Inflammatory macrophage treated with lipopolysaccharide for 1 hour (primary cell): ENCODE data around the gene C2orf81.
"Not testable (repeated sequence)": the region's sequence is repeated elsewhere in the genome, so short reads cannot be mapped to it uniquely, and the experiment has no call there.

Source experiments
- DNase-seq, 2 donors: peaks; one replicate each; pipeline ENCODE4 v3.0.0-alpha.2; 2020 to 2022

Gene C2orf81

DNA sequence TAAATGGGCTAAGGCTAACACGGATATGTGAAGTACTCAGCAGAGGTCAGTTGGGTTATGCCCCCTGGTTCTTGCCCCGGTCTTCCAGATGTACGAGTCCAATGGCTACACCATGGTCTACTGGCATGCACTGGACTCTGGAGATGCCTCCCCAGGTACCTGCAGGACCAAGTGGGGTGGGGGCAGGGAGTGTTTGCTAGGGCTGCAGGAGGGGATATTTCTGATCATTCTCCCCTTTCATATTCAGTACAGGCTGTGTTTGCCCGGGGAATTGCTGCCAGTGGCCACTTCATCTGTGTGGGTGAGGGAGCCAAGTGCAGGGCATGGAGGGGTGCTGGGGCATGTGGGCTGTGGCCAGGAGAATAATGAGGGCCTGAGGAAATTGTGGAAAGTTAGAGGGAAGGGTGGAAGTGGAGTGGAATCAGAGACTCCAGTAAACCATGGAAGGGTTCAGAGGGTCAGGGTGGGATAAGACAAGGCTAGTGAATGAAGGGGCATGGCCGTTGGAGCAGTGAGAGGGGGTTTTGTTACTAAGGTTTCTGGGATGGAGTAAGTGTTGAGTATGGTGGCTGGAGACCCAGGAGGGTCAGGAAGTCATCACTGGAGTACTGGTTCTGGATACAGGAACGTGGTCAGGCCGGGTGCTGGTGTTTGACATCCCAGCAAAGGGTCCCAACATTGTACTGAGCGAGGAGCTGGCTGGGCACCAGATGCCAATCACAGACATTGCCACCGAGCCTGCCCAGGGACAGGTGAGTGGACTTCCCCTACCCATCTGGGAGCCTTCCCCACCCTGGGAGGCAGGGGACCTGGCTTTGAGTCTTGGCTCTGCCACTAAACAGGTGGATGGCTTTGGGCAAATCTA lies 2.0 kb upstream of the C2orf81 start:
- no peak for DNase-seq

DNA sequence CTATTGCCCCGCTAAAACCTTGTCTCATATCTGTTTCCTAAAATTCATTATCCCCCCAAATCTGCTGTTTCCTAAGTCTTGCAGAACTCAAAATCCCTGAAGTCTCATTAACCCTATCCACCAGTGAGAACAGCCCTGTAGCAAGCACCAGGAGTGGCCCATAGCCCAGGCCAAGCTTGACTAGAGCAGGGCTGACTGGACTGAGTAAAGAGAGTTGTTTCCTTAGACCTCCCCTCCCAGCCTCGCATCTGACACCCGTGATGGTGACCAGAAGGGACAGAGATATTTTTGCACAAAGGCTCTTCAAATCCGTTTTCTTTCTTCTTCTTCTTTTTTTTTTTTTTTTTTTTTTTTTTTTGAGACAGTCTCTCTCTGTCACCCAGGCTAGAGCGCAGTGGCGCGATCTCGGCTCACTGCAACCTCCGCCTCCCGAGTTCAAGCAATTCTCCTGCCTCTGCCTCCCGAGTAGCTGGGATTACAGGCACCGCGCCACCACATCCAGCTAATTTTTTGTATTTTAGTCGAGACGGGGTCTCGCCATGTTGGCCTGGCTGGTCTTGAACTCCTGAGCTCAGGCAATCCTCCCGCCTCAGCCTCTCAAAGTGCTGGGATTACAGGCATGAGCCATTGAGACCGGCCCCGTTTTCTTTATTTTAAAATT lies 846 bp downstream of the C2orf81 start:
- not testable (repeated sequence) for DNase-seq

- DNase-seq, result no peak
Observed at GRCh38 chr2:74420006-74420405, 1.4 kb downstream of the C2orf81 start.

DNA sequence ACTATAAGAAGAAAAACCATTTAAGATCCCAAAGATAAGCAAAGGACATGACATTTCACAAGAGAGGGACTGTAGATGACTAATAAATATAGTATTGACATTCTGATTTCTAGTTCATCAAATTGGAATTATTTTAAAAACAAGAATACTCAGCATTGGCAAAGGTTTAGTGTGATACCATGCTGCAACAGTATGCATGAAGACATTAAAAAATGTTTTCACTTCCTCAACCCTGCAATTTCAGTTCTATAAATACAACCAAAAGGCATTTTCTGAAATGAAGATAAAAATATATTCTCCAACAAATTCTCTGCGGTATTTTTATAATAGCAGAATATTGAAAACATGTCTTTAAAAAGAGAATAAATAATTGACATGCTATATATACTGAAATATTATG lies 2.1 kb downstream of the C2orf81 start:
- peak in 1 of 2 donors; percentile 35 for DNase-seq

- DNase-seq, result no peak
Observed at GRCh38 chr2:74418312-74418711, 3.1 kb downstream of the C2orf81 start.

DNA sequence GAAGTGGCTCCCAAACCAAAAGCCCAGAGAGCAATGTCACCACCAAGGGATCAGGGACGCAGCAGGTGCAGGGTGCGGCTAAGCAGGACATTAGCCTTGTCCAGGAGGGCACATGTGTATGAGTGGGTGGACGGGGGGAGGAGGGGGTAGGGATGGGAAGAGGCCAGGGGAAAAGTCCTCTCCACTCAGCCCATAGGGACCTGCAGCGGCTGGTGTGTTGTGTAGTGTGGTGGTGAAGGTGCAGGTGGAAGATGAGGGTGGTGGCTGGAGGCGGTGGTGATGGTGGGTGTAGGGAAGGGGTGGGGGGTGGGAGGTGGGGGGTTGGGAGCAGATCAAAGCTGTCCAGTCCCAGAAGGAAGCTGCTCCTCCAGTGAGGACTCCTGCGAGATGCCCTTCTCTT lies 3.7 kb downstream of the C2orf81 start:
- no peak for DNase-seq

GRCh38 chr2:74417197-74417596 lies 4.2 kb downstream of the C2orf81 start:
- no peak for DNase-seq

DNA sequence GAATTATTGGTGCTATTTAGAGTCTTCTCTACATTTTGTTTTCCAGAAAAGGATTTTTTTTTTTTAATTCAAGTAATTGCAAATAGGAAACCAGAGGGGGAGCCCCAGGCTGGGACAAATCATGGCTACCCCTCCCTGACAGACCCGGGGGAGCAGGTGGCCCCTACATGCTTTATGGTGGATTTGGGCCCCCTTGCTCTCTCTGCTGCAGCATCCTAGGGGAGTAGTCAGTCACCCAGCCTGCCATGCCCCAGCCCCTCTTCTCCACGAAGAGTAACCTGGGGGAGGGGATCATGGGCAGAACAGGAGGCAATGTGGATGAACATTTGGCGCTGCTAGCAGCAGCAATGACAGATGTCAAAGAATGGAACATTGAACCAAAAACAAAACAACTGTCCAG lies 4.6 kb downstream of the C2orf81 start:
- DNase-seq, result no peak

DNA sequence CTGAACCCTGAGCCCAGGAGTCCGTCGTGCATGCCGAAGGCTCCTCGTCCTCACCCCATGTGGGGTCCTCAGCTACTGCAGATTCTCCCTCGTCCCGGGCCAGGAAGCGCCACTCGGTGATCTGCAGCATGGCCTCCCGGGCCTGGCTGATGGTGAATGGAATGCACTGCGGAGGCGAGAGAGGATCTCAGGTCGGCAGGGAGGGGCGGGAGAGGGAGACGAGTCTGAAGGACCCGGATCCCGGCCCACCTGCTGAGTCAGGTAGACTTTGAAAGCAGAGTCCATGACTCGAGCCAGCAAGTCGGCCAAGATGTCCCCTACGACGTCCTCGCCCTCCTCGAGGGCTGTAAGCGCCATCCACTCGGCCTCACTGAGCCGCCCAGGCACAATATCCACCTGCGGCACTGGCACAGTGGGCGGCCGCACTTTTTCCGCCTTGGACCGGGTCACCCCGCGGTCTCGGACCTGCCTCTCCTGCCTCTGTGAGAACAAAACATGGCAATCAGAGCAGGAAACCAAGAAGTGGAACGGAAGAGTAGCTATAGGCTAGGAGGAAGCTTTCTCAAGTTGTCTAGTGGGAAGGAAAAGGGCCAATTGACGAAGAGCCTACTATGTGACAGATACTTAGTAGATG lies 5.5 kb downstream of the C2orf81 start:
- DNase-seq, result no peak

GRCh38 chr2:74414881-74415761 lies 6.3 kb downstream of the C2orf81 start:
- DNase-seq, result peak in 1 of 2 donors; percentile 23

GRCh38 chr2:74414441-74414840 lies 7.0 kb downstream of the C2orf81 start:
- DNase-seq, result no peak

GRCh38 chr2:74413001-74413698 lies 8.3 kb downstream of the C2orf81 start:
- DNase-seq, result peak in 1 of 2 donors; percentile 29

- no peak for DNase-seq
Observed at GRCh38 chr2:74407682-74408081, 13.7 kb downstream of the C2orf81 start.

DNA sequence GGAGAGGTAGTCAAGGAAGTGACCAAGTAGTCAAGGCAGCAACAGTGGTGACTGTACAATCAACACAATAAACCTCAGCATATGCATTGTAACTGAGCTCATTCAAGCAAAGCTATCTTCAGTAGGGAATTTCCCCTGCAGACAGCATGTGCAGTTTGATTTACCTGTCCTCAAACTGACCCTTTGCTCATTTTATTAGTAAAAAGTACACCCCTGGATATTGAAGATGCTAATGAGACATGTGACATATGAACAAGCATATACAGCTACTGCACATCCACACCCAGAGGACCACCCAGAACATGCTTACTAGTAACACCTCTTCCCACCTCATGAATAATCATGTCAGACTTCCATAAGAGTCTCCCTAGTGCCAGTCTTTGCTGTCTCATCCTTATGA lies 15.4 kb downstream of the C2orf81 start:
- no peak for DNase-seq

GRCh38 chr2:74401891-74402290 lies 19.5 kb downstream of the C2orf81 start:
- no peak for DNase-seq

DNA sequence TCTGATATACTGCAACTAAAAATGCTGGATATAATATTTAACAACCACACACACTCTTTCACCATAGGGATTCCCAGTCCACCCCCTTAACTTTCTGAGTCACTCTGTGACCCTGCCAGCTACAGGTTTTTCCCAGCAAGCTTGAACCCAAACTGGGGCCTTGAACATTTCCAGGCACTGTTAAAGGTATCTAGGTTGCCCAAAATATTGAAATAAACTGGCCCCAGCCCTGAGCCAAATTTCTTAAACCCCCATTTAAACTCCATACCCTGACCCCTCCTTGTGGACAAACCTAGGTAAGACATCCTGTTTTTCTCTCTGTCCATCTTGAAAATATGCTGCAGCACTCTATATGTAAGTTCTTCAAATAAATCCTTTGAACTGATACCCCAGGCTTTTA lies 21.6 kb downstream of the C2orf81 start:
- peak; percentile 26 to 50 for DNase-seq

GRCh38 chr2:74396149-74396548 lies 25.3 kb downstream of the C2orf81 start:
- no peak for DNase-seq

DNA sequence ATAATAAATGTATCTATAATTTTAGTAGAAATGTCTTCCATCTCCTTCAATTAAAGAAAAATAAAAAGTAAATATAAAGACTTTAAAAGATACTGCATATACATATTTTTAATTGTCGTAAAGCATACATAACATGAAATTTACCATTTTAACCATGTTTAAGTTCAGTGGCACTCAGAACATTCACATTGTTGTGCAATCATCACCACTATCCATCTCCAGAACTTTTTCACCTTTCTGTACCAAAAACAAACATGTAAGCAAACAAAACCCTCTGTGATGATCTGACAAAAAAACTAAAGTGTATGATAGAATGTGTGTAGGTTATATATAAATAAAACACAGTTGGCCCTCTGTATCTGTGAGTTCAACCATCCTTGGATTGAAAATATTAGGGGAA lies 27.9 kb downstream of the C2orf81 start:
- no peak for DNase-seq

- no peak for DNase-seq
Observed at GRCh38 chr2:74392449-74392743, 29.0 kb downstream of the C2orf81 start.

DNA sequence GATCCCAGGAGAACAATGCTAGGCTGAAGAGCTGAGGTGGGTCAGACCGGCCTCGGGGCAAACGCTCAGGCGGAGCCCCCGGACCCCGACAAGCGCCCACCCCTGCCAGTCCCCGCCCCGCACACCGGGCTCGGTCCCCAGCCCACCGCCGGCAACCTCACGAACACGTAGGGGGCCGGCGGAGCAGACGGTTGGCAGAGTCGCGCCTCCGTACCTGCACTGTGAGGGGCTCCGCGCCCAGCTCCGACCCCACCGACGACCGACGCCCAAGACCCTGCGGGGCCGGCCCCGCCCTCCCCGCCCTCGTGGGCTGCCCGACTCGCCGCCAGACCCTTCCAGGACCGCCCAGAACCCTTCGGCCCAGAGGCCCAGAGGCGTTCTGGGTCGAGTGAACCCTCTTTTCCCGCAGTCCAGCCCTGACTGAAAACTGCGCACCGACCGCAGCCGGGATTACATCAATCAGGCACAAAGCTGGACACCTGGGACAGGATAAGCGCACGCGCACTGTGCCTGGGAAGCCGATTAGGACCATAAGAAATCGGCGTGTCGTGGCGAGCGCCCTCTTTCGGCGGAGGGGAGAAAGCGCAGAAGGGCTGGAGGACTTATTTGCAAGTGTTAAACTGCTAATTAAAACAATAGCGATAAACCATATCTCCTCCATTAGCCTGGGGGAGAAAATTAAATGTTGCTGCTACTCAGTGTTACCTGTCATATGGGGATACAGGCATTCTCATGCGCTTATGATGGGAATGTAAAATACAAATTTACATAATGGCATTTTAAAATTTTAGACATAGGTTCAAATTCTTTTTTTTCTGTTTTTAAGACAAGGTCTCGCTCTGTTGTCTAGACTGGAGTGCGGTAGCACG lies 29.6 kb downstream of the C2orf81 start:
- DNase-seq, result peak; percentile 83 to 97

GRCh38 chr2:74391209-74391579 lies 30.2 kb downstream of the C2orf81 start:
- DNase-seq, result peak in 1 of 2 donors; percentile 13
